Large intestine (tissue), 3 donors: ENCODE measurements around the gene SLC22A23. TPM values are rescaled to one million over a fixed set of nuclear protein-coding genes. Genes with fewer than 3 reads are reported as not detected.
A peak's percentile ranks its signal among the peaks of the same experiment; 100 is the strongest.

Source experiments
- DNase-seq, 2 donors: peaks; one replicate each; pipeline versions ENCODE4 v3.0.0 to v3.0.0-alpha.2; 2013
- H3K27ac ChIP-seq: one replicate; pipeline ENCODE4 v1.5.1; 2013; ENCODE audit warnings: low read length
- H3K27me3 ChIP-seq: 2 replicates; pipeline ENCODE4 v1.6.1; 2013; ENCODE audit warnings: low read length; ENCODE audit not compliant: control insufficient read depth, insufficient read depth
- H3K36me3 ChIP-seq: 2 replicates; pipeline ENCODE4 v1.6.1; 2013; ENCODE audit warnings: low read length; ENCODE audit not compliant: control insufficient read depth, insufficient read depth
- H3K4me1 ChIP-seq: one replicate; pipeline ENCODE4 v1.6.1; 2013; ENCODE audit warnings: low read length; ENCODE audit not compliant: control insufficient read depth, insufficient read depth
- H3K4me3 ChIP-seq: one replicate; pipeline ENCODE4 v1.5.1; 2013; ENCODE audit warnings: low read length
- H3K9me3 ChIP-seq: one replicate; pipeline ENCODE4 v1.6.1; 2013; ENCODE audit warnings: mild to moderate bottlenecking, low read depth, low read length, moderate library complexity; ENCODE audit not compliant: control insufficient read depth
- WGBS: methylation state at CpG from one replicate; pipeline ENCODE4 v1.1.5; 2013; ENCODE audit warnings: low lambda C conversion rate; ENCODE audit not compliant: insufficient coverage; 5-methylcytosine and 5-hydroxymethylcytosine counted together
- polyA plus RNA-seq: library from polyadenylated mRNA; unstranded; fragments of 120-200 nt; gene quantifications from one replicate; pipeline ENCODE4 v1.2.1, GENCODE V29; 2013

The SLC22A23 gene
- polyA plus RNA-seq, 1 donor = 34.7 TPM

GRCh38 chr6:3422435-3423070, 34.3 kb downstream of the SLC22A23 start:
- Histone ChIP-seq H3K27ac (no peak overlapping the region), H3K36me3 (no peaks in the 10 kb centered on the region), H3K4me1 (peaks cover 22% of the 10 kb centered on the region), H3K27me3 (no peaks in the 10 kb centered on the region), H3K4me3 (no peak overlapping the region), H3K9me3 (no peaks in the 10 kb centered on the region)
- no peak for DNase-seq
- WGBS = 92% methylated on average over 6 of the region's 6 CpGs

- no peak for DNase-seq
- H3K4me1 ChIP-seq = peaks cover 25% of the 10 kb centered on the region
- no peaks in the 10 kb centered on the region for H3K36me3 ChIP-seq
- no peak overlapping the region for H3K4me3 ChIP-seq
- H3K27me3 ChIP-seq = no peaks in the 10 kb centered on the region
- no peak overlapping the region for H3K27ac ChIP-seq
- no peaks in the 10 kb centered on the region for H3K9me3 ChIP-seq
- 64% methylated on average over 4 of the region's 13 CpGs for WGBS
These were observed 34.9 kb downstream of the SLC22A23 start for GRCh38 chr6:3421791-3422434.

GRCh38 chr6:3421143-3421542, 35.7 kb downstream of the SLC22A23 start:
- Histone ChIP-seq H3K9me3 (no peaks in the 10 kb centered on the region), H3K36me3 (no peaks in the 10 kb centered on the region), H3K27ac (no peak overlapping the region), H3K4me1 (peaks cover 25% of the 10 kb centered on the region), H3K27me3 (no peaks in the 10 kb centered on the region), H3K4me3 (no peak overlapping the region)
- 96% methylated on average over 3 of the region's 3 CpGs for WGBS
- no peak for DNase-seq

- H3K4me1 ChIP-seq = peaks cover 31% of the 10 kb centered on the region
- 67% methylated on average over 2 of the region's 3 CpGs for WGBS
- H3K9me3 ChIP-seq = no peaks in the 10 kb centered on the region
- H3K27me3 ChIP-seq = no peaks in the 10 kb centered on the region
- DNase-seq = peak; percentile 70 to 89
- no peaks in the 10 kb centered on the region for H3K36me3 ChIP-seq
- H3K27ac ChIP-seq = peak overlapping the region; percentile 86
- H3K4me3 ChIP-seq = no peak overlapping the region
These were observed 37.1 kb downstream of the SLC22A23 start for GRCh38 chr6:3419624-3420272.

GRCh38 chr6:3418496-3419060, 38.3 kb downstream of the SLC22A23 start:
- Histone ChIP-seq H3K36me3 (peaks cover 3% of the 10 kb centered on the region), H3K4me3 (no peak overlapping the region), H3K27me3 (no peaks in the 10 kb centered on the region), H3K4me1 (peaks cover 37% of the 10 kb centered on the region), H3K27ac (peak overlapping the region; percentile 86), H3K9me3 (no peaks in the 10 kb centered on the region)
- peak; percentile 46 to 74 for DNase-seq
- WGBS = 60% methylated on average over 1 of the region's 8 CpGs

GRCh38 chr6:3417473-3417872, 39.4 kb downstream of the SLC22A23 start:
- H3K4me1 ChIP-seq = peaks cover 37% of the 10 kb centered on the region
- peaks cover 9% of the 10 kb centered on the region for H3K36me3 ChIP-seq
- no peaks in the 10 kb centered on the region for H3K9me3 ChIP-seq
- H3K27ac ChIP-seq = no peak overlapping the region
- no peaks in the 10 kb centered on the region for H3K27me3 ChIP-seq
- no peak overlapping the region for H3K4me3 ChIP-seq
- DNase-seq = no peak
- 100% methylated on average over 1 of the region's 4 CpGs for WGBS

GRCh38 chr6:3415490-3415889, 41.4 kb downstream of the SLC22A23 start:
- no peak for DNase-seq
- peaks cover 11% of the 10 kb centered on the region for H3K36me3 ChIP-seq
- no peak overlapping the region for H3K27ac ChIP-seq
- no CpG with 5 or more reads among the region's 8 CpGs for WGBS
- H3K4me3 ChIP-seq = no peak overlapping the region
- peaks cover 49% of the 10 kb centered on the region for H3K4me1 ChIP-seq
- H3K9me3 ChIP-seq = no peaks in the 10 kb centered on the region
- no peaks in the 10 kb centered on the region for H3K27me3 ChIP-seq

GRCh38 chr6:3415082-3415453, 41.8 kb downstream of the SLC22A23 start:
- no CpG with 5 or more reads among the region's 5 CpGs for WGBS
- DNase-seq = no peak
- no peaks in the 10 kb centered on the region for H3K9me3 ChIP-seq

GRCh38 chr6:3414327-3415081, 42.3 kb downstream of the SLC22A23 start:
- Histone ChIP-seq H3K9me3 (no peaks in the 10 kb centered on the region), H3K36me3 (peaks cover 11% of the 10 kb centered on the region), H3K4me1 (peaks cover 55% of the 10 kb centered on the region), H3K27ac (peak overlapping the region; percentile 9), H3K27me3 (no peaks in the 10 kb centered on the region), H3K4me3 (no peak overlapping the region)
- no CpG with 5 or more reads among the region's 11 CpGs for WGBS
- DNase-seq = peak; percentile 55 to 73

More at GRCh38 chr6:3415082-3415453, 41.8 kb downstream of the SLC22A23 start:
- Histone ChIP-seq H3K27me3 (no peaks in the 10 kb centered on the region), H3K36me3 (peaks cover 11% of the 10 kb centered on the region), H3K4me1 (peaks cover 53% of the 10 kb centered on the region), H3K27ac (peak overlapping the region; percentile 9), H3K4me3 (no peak overlapping the region)

- no peak overlapping the region for H3K27ac ChIP-seq
- peaks cover 57% of the 10 kb centered on the region for H3K4me1 ChIP-seq
- H3K9me3 ChIP-seq = no peaks in the 10 kb centered on the region
- no CpG with 5 or more reads among the region's 3 CpGs for WGBS
- no peak for DNase-seq
- peaks cover 11% of the 10 kb centered on the region for H3K36me3 ChIP-seq
- H3K4me3 ChIP-seq = no peak overlapping the region
- no peaks in the 10 kb centered on the region for H3K27me3 ChIP-seq
These were observed 43.3 kb downstream of the SLC22A23 start for GRCh38 chr6:3413592-3413991.
